Urinary bladder (tissue), 4 donors: ENCODE results near the gene NEAT1. TPM values are rescaled to one million over a fixed set of nuclear protein-coding genes. Genes with fewer than 3 reads are reported as not detected.

Experiments
- DNase-seq: peaks from one replicate; pipeline ENCODE4 v3.0.0-alpha.2; 2015; ENCODE audit errors: extremely low spot score
- H3K27ac ChIP-seq: one replicate; pipeline ENCODE4 v1.5.1; 2013; ENCODE audit warnings: low read depth, mild to moderate bottlenecking, moderate library complexity
- H3K36me3 ChIP-seq: one replicate; pipeline ENCODE4 v1.6.1; 2013; ENCODE audit warnings: mild to moderate bottlenecking, moderate library complexity; ENCODE audit not compliant: insufficient read depth
- H3K4me1 ChIP-seq: one replicate; pipeline ENCODE4 v1.6.1; 2013; ENCODE audit warnings: mild to moderate bottlenecking, moderate library complexity; ENCODE audit not compliant: insufficient read depth
- H3K4me3 ChIP-seq: one replicate; pipeline ENCODE4 v1.5.1; 2013; ENCODE audit warnings: low read depth, low read length
- whole genome bisulfite sequencing: extraction: QIAGEN DNeasy Blood & Tissue Kit; methylation state at CpG from one replicate; pipeline ENCODE4 v1.1.7; 2013; 5-methylcytosine and 5-hydroxymethylcytosine counted together
- polyA plus RNA-seq: library from polyadenylated mRNA; stranded (reverse); fragments of 200-250 nt; gene quantifications from one replicate; pipeline ENCODE4 v1.2.3, GENCODE V29; 2013
- total RNA-seq: library from RNA; depleted of rRNA; stranded (reverse); fragments of >200 nt; gene quantifications from one replicate; pipeline ENCODE4 v1.2.3, GENCODE V29; 2014
- donor health status: healthy with polysubstance abuse.
- donor health status: healthy.

Gene NEAT1
- total and polyA plus RNA-seq, 2 donors: 104 to 450 TPM

DNA sequence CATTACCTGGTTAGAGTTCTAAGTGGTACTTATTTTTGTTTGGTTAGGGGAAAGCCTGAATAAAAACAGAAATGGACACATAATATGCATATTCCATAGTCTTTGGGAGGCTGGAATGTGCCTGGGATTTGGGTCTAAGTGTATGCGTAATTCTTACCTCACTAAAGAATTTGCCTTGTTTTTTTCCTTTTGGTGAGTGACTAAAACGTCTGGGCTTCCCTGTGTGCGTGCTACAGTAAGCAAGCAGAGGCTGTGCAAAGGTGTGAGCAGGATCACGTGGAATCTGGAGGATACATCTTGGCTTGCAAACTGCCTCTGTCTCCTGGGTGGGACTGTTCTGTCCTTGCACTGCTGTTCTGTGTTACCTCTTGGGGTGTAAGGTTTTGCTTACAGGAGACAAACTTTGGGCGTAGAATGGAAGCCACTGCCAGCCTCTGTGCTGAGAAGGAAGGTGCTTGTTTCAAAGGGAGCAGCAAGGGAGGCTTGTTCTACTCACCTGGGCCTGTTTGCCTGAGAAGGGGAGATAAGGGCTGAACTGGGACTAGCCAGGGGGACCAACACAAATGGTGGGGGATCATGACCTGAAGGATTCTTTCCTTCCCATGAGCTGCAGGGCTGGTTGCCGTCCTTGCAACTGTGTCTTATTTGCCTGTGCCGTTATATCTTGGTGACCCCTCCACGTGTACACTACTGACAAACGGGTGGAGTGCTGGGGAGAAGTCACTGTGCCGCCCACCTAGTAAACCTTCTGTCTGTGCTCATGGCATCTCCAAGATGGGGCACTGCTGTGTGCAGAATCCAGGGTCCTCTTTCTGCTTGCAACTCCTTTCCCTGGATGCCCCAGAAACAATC lies 4.5 kb downstream of the NEAT1 start:
- no peaks in the 10 kb centered on the region for H3K4me1 ChIP-seq
- no peak for DNase-seq
- H3K4me3 ChIP-seq: peak overlapping the region; percentile 87
- H3K27ac ChIP-seq: peak overlapping the region; percentile 71
- H3K36me3 ChIP-seq: no peaks in the 10 kb centered on the region
- WGBS: 23% methylated on average over 10 of the region's 10 CpGs

GRCh38 chr11:65427691-65428577 lies 5.3 kb downstream of the NEAT1 start:
- Histone ChIP-seq H3K4me3 (peak overlapping the region; percentile 87), H3K27ac (peak overlapping the region; percentile 42), H3K36me3 (no peaks in the 10 kb centered on the region), H3K4me1 (no peaks in the 10 kb centered on the region)
- 35% methylated on average over 11 of the region's 11 CpGs for WGBS
- no peak for DNase-seq

DNA sequence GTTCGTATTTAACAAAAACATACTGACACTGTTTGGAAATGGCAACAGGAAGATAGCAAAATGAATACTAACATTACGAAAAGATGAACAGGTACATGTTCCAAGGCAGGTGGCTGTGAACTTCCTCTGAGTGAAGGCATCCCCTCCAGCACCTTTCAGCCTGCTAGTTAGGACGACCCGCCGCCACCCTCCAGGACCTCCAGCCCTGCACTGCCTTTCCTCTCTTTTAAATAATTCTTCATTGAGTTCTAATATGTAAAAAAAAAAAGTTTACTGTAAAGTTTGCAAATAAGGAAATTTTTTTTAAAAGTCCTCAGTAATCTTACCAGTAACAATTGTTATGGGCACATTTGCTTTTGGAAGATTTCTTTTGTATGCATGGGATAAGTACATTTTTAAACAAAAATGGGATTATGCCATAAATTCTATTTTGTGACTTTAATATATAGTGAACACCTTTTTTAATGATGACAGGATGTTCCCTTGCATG lies 6.0 kb downstream of the NEAT1 start:
- WGBS: 40% methylated on average over 5 of the region's 5 CpGs
- no peaks in the 10 kb centered on the region for H3K36me3 ChIP-seq
- no peaks in the 10 kb centered on the region for H3K4me1 ChIP-seq
- DNase-seq: no peak
- H3K27ac ChIP-seq: no peak overlapping the region
- no peak overlapping the region for H3K4me3 ChIP-seq

GRCh38 chr11:65429068-65429681 lies 6.6 kb downstream of the NEAT1 start:
- DNase-seq: no peak
- no peak overlapping the region for H3K27ac ChIP-seq
- WGBS: 14% methylated on average over 9 of the region's 9 CpGs
- H3K4me3 ChIP-seq: no peak overlapping the region
- H3K4me1 ChIP-seq: no peaks in the 10 kb centered on the region
- no peaks in the 10 kb centered on the region for H3K36me3 ChIP-seq

GRCh38 chr11:65429724-65430405 lies 7.3 kb downstream of the NEAT1 start:
- DNase-seq: no peak
- peak overlapping the region; percentile 66 for H3K27ac ChIP-seq
- no peak overlapping the region for H3K4me3 ChIP-seq
- H3K36me3 ChIP-seq: no peaks in the 10 kb centered on the region
- 6% methylated on average over 9 of the region's 9 CpGs for WGBS
- H3K4me1 ChIP-seq: no peaks in the 10 kb centered on the region

DNA sequence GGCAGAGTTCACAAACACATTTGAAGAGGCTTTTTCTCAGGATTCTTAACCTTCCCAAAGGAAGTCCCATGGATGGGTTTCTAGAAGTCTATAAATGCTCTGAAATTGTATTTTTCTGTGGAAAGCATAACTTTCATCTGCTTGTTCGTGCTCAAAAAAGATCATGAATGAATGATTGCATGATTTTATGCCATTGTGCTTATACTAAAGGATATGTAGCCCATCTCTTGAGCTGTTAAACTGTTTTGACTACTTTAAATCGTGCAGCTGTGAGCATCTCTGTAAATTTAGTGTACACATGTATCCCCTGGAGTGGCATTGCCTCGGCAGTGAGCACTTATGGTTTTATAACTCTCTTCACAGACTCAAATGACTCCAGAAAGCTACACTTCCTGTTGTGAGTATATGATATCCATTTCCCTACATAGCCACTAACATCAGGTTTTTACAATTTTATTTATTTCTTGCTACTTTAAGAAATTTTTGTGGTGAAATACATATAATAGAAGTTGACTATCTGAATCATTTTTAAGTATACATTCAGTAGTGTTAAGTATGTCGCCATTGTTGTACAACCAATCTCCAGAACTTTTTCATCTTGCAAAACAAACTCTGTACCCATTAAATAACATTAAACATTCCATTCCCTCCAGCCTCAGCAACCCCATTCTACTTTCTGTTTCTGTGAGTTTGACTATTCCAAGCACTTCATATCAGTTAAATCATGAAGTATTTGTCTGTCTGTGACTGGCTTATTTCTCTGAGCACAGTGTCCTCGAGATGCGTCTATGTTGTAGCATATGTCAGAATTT lies 8.0 kb downstream of the NEAT1 start:
- H3K27ac ChIP-seq: peak overlapping the region; percentile 28
- H3K4me3 ChIP-seq: no peak overlapping the region
- WGBS: 39% methylated on average over 6 of the region's 6 CpGs
- H3K4me1 ChIP-seq: no peaks in the 10 kb centered on the region
- H3K36me3 ChIP-seq: no peaks in the 10 kb centered on the region
- no peak for DNase-seq

GRCh38 chr11:65431451-65432099 lies 9.0 kb downstream of the NEAT1 start:
- 68% methylated on average over 4 of the region's 4 CpGs for WGBS
- no peaks in the 10 kb centered on the region for H3K4me1 ChIP-seq
- H3K27ac ChIP-seq: no peak overlapping the region
- no peak for DNase-seq
- no peaks in the 10 kb centered on the region for H3K36me3 ChIP-seq
- H3K4me3 ChIP-seq: no peak overlapping the region

DNA sequence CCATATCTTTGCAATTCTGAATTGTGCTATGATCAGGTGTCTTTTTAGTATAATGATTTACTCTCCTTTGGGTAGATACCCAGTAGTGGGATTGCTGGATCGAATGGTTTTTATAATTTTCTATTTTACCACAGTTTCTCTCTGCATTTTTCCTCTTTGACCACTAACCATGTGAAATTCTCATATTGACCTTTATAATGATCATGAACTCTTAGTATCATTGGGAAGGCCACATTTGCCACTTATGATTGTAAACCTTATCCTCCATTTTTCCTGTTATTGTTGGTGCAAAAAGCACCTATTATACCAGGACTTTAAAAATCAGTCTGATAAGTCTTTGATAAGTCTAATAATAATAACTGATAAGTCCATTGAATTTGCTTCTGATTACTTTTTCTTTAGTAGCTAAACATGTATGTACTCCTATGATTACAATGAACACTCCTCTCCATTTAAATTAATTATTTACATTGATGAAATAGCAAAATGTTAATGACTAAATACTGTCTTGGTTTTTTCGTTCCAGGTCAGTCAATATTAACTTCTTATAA lies 9.6 kb downstream of the NEAT1 start:
- no peak for DNase-seq
- Histone ChIP-seq H3K4me3 (no peak overlapping the region), H3K4me1 (no peaks in the 10 kb centered on the region), H3K27ac (no peak overlapping the region), H3K36me3 (no peaks in the 10 kb centered on the region)
- 69% methylated on average over 2 of the region's 2 CpGs for WGBS

- H3K36me3 ChIP-seq: no peaks in the 10 kb centered on the region
- H3K27ac ChIP-seq: no peak overlapping the region
- H3K4me1 ChIP-seq: no peaks in the 10 kb centered on the region
- no peak for DNase-seq
- 98% methylated on average over 1 of the region's 1 CpG for WGBS
- H3K4me3 ChIP-seq: no peak overlapping the region
Observed at GRCh38 chr11:65432686-65433582, 10.3 kb downstream of the NEAT1 start.

GRCh38 chr11:65433657-65434056 lies 11.1 kb downstream of the NEAT1 start:
- no peaks in the 10 kb centered on the region for H3K36me3 ChIP-seq
- 98% methylated on average over 2 of the region's 2 CpGs for WGBS
- no peaks in the 10 kb centered on the region for H3K4me1 ChIP-seq
- no peak overlapping the region for H3K27ac ChIP-seq
- no peak overlapping the region for H3K4me3 ChIP-seq
- no peak for DNase-seq

- no peak for DNase-seq
- WGBS: 66% methylated on average over 6 of the region's 6 CpGs
- no peak overlapping the region for H3K27ac ChIP-seq
- no peaks in the 10 kb centered on the region for H3K4me1 ChIP-seq
- no peak overlapping the region for H3K4me3 ChIP-seq
- no peaks in the 10 kb centered on the region for H3K36me3 ChIP-seq
Observed at GRCh38 chr11:65434057-65434666, 11.6 kb downstream of the NEAT1 start.
